NCI-H2227 treated with DMSO at 0.1 percent for 48 hours (cell line): ENCODE data around the gene PLEKHF1.
A peak's percentile ranks its signal among the peaks of the same experiment; 100 is the strongest.
"Not testable (repeated sequence)": the region's sequence is repeated elsewhere in the genome, so short reads cannot be mapped to it uniquely, and the experiment has no call there.

ENCODE experiments used
- DNase-seq: peaks from one replicate; lab custom pipeline; 2025; lab: John Stamatoyannopoulos, UW

PLEKHF1 gene, protein sequence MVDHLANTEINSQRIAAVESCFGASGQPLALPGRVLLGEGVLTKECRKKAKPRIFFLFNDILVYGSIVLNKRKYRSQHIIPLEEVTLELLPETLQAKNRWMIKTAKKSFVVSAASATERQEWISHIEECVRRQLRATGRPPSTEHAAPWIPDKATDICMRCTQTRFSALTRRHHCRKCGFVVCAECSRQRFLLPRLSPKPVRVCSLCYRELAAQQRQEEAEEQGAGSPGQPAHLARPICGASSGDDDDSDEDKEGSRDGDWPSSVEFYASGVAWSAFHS

DNA sequence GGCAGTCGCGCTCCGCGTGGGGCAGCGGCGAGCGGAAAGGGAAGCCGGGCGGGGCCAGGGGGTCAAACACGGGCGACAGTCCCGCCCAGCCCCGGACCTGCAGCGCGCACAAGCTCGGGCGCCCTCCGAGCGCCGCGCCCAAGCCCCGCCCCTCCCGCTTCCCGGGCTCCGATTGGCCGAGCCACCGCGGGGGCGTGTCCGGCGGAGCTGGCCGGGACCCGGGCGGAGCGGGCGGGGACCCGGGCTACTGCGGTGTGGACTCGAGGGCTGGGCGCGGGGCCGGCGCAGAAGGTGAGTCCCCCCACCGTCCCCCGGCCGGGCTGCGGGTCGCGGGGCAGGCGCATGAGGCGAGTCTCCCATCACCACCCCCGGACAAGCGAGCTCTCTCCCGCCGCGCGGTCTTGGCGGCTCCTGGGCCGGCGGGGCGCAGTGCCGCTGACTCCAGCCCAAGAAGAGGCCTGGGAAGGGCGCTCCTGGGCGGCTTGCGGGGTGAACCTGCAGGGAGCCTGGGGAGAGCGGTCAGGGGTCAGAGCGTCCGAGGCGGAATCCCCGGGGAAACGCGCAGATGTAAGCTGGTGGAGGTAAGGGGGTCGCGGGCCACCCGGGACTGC is at the start of gene PLEKHF1:
PLEKHF1 (plus strand) TSS at position 247 of the 611 bp plus-strand sequence. CDS start 8,379 bp downstream, outside the sequence.
- DNase-seq, result peak; percentile 94

DNA sequence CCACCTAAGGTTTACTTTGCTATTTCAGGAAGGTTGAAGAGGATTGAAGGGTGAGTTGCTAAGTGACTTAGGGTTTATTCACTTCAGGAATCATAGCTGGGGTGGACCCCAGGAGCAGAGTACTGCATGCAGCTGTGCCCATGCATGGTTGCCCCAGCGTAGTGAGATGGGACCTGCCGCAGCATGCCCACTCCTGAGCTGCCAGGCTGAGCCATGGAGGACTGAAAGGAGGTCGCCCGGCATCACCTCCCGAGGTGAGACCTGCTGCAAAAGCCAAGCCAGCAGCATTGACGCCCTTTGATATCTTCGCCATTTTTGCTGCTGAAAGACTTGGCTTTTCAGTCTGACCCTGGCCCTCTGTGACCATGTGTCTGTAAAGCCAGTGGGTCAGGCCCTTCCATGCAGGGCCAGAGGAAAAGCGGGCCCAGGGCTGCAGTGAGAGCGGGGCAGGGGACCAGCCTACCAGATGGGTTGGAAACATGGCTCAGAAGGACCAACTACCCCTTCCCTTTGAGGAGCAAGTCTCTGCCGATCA is 49.3 kb upstream of the PLEKHF1 start:
- DNase-seq, result no peak

DNA sequence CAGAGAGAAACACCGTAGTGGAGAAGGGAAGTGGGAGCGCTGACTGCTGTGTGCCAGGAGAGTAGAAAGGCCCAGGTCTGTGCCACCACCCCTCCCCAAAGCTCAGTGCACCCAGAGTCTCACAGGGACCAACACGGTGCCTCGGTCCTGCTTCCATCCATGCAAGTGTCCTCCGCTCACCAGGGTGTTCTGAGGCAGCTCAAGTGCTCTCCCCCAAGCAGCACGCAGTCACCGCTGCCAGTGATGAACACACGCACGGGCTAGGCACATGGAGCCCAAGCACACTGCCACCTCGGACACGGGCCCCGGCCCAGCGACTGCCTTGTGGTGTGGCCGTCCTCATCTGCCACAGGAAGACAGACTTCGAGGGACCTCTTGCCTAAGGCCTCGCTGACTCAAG is 48.7 kb upstream of the PLEKHF1 start:
- no peak for DNase-seq

DNA sequence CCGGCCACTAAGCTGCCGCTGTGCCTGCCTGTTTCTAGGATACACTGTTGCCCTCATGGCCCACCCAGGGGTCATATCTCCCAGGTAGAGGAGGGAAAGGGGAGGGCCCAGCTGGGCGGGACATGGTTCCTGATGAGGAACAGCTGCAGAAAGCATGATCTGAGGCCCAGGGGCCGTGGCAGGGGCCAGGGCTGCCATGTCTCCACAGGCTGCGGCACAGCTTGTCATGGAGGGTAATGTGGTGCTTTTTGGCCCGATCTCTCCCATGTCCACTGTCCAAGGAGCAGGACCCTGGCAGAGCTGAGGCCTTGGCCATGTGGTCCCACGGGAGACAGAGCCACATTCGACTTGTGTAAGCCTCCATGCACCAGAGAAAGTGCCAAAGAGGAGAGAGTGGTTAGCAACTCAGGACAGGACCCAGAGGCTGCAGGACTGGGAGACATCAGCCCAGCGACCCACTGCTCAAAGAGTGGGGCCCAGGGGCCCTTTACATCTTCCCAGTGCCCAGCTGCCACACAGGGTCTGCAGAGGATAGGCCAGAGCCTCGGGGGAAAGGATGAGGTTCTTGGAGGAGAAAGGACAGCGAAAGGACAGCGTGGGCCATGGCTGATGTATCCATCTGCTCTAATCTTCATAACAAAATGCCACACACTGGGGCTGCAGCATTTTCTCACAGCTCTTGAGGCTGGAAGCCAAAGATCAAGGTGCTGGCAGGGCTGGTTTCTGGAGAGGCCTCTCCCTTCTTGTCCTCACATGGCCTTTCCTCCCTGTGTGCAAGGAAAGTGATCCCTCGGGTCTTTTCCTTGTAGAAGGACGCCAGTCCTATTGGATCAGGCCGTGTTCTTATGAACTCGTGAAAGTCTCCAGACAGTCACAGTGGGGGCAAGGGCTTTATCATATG is 47.6 kb upstream of the PLEKHF1 start:
- no peak for DNase-seq

DNA sequence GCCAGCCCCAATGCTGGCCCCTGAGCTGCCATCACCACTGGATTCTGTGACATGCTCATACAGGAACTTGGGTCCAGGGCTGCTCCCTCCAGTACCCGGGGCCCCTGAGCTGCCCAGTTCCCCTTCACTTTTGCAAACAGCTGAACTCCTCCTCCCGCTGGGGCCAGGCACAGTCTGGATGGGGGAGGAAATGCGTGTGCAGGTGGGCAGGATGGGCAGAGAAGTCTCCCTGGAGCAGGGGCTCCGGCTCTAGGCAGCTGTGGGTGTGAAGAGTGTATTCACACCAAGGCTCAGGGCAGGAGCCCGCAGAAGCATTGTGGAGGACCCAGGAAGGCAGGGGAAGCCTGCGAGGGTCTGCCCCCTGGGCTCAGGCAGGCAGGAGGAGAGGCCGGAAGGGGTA is 46.8 kb upstream of the PLEKHF1 start:
- no peak for DNase-seq

DNA sequence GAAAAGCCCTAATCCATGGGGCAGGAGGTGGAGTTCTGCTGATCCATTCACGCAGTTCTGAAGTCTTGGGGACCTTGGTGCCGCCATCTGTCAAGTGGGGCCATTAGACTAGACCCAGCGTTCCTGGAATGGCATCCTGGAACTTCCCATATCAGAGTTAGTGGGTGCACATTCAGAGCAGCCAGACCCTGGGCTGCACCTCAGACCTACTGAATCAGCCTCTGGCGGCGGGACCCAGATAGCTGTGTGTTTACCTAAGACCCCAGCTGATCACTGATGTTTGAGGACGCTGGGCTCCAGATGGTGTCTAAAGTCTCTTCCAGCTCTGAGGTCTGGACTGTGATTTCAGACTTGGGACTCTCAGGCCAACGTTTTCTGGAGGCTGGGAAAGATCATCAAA is 46.4 kb upstream of the PLEKHF1 start:
- no peak for DNase-seq

DNA sequence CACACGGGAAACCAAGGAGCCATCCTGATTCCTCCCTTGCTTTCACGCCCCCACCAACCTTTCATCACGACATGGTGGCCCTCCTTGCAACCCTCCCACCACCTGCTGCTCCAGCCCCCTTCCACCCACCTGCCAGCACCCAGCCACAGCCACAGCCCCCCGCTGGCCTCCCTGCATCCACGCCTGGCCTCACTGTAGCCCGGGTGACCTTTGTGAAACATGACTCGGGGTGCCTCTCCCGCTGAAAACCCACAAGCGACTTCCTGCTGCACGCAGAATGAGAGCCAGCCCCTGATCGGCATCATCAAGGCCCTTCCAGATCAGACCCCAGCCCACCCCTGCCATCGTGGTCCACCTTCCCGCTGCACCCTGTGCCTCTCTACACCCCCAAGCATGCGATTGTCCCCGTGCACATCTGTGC is 44.3 kb upstream of the PLEKHF1 start:
- DNase-seq, result no peak

DNA sequence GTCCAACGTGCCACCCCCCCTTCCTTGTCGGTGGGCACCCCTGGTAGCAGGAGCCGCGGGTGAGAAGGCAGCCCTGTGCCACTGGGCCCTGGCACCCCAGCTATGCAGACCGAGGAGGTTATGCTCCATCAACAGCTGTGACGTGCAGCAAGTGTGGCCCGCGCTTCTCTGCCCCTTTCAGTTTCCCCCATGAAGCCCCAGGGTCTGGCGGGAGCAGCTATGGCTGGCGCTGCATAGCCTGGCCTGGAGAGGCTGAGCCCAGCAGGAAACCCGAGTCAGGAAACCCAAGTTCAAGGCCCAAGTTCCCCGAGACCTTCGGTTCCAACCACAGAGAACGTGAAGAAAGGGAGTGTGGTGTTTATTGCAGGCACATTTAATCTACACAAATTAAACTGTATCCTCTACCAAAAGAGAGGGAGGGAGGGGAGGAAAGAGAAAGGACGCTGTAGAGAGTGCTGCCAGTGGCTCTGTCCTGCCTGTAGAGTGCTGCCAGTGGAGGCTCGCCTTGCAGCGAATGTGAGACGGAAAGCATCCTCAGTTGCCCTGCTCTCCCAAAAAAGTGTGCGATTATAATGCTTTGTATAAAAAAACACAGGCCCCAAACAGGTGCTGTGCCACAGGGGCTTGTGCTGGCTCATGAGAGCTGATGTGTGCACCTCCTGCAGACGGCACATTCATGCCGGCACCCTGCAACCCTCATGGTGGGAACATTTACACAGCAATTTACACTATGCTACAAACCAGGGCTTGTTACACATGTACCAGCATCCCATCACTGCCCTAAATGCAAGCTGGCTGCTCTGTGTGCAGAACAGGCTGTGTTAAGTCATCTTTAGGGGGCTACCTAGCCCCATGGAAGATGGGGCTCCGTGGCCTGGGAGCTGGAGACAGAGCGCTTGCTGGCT is 42.8 kb upstream of the PLEKHF1 start:
- DNase-seq, result no peak

DNA sequence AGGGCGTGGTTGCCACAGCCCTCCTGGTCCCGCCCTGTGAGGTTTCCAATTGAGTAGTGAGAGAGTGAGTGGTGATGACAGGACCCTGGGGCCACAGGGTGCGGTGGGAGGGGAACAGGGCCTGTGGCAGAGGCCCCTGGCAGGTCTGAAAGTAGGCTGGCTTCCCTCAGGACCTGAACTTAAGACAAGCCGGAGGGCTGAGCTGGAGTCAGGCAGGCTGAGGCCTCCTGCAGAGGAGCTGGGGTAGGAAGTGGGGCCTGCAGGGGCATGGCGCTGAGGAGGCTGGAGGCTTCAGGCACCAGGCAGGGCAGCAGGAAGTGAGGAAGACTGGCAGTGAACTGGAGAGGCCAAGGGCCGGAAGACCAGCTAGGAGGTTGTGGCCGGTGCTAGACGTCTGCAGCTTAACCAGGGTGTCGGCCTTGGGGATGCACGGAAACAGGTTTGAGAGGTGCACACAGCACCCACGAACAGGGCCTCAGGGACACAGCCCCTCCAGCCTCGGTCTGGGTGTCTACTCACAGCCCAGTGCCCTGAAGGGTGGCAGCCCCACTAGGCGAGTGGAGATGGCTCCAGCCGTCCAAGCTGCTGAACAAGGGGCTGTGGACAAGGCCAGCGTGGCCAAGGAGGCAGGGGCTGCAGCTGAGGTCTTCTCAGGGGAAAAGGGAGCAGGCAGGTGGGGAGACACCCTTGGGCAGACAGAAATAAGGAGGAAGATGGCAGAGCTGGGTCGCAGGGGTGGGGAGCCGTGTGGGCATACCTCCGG is 41.4 kb upstream of the PLEKHF1 start:
- no peak for DNase-seq

DNA sequence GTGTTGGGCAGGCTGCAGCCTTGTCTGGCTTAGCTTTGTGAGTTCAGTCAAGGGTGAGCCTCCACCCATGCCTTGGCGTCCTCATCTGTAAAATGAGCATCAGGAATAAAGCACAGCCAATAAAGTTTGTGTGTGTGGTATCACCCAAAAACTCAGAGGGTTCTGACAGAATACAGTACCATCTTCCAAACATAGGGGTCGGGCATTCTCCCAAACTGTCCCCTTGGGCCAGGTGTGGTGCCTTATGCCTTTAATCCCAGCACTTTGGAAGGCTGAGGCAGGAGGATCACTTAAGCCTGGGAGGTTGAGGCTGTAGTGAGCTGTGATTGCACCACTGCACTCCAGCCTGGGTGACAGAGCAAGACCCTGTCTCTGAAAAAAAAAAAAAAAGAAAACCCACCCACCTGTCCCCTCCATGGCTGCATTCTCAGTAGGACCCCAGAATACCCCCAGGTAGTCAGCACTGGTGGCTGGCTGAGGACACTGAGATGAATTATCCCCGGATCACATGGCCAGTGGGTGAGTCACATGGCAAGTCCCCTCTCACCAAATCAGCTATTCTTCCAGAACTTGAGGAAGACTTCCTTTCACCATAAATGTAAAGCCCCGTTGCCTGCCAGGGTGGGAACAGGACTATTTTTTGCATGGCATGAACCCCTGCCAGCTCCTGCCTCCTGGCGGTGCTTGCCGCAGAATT is 40.6 kb upstream of the PLEKHF1 start:
- DNase-seq, result no peak

DNA sequence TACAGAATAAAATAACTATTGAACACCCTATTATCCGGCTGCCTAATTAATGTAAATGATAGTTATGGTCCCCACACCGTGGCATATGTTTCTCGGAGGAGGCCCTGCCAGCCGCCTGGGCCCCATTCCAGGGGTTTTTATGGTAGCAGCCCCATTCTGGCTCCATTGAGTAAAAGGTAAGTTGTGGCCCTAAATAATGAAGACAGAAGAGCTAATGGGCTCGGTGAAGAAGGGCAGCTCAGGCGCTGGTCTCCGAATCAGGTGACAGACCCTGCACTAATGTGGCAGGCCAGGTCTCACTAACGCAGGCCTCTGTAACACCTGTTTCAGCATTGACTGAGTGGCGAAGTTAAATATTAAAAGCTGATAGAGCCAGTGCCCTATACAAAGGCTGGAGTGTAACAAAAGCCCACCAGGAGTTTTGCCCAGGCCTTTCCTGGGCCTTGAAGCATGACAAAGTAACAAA is 40.0 kb upstream of the PLEKHF1 start:
- no peak for DNase-seq

DNA sequence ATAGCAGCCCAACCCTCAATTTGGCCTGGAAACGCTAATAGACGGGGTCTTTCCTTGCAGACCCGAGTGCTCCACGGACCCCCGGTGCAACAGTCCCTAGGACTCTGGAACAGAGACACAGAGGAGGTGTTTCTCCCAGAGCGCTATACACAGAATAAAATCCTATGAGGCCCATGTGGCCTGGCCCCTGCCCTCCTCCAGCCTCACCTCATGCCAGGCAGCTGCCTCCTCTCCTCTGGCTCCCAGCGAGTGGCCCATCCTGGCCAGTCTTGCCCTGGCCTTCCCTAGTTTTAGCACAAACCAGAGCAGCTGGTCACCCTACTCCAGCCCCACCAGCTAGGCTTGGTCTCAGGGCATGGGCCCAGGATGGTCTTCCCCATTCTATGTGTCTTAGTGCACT is 38.9 kb upstream of the PLEKHF1 start:
- no peak for DNase-seq

DNA sequence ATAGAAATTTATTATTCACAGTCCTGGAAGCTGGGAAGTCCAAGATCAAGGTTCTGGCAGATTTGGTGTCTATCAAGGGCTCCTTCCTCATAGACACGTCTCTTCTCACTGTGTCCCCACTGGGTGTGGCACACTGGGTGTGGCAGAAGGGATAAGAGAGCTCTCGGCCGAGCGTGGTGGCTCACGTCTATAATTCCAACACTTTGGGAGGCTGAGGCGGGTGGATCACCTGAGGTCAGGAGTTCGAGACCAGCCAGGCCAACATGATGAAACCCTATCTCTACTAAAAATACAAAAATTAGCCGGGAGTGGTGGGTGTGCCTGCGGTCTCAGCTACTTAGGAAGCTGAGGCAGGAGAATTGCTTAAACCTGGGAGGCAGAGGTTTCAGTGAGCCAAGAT is 38.4 kb upstream of the PLEKHF1 start:
- DNase-seq, result not testable (repeated sequence)

DNA sequence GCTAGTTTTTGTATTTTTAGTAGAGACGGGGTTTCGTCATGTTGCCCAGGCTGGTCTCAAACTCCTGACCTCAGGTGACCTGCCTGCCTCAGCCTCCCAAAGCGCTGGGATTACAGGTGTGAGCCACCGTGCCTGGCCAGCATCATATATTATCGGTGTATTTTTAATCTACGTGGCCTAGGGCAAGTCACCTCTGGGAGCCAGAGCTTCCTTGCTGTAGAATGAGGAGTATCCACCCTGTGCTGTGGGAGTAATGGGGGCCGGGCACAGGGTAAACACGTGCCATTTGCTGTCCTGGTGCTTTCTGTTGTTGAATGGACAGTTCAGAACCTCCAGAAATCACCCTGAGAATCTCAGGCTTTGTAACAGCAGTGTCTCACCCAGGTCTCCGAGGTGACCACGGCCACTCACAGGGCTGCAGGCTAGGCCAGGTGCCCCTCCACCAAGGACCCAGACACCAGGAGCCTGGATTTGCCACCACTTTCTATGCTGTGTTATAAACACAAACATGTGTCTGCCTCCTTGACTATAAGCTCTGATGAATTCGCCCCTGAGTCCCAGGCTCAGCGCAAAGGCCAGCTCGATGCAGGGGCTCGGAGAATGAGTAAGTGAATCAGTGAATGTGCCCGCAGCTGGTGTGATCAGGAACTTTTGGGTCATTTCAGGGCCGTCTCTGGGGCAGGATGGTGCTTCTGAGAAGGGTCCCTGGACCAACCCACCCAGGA is 36.4 kb upstream of the PLEKHF1 start:
- no peak for DNase-seq

DNA sequence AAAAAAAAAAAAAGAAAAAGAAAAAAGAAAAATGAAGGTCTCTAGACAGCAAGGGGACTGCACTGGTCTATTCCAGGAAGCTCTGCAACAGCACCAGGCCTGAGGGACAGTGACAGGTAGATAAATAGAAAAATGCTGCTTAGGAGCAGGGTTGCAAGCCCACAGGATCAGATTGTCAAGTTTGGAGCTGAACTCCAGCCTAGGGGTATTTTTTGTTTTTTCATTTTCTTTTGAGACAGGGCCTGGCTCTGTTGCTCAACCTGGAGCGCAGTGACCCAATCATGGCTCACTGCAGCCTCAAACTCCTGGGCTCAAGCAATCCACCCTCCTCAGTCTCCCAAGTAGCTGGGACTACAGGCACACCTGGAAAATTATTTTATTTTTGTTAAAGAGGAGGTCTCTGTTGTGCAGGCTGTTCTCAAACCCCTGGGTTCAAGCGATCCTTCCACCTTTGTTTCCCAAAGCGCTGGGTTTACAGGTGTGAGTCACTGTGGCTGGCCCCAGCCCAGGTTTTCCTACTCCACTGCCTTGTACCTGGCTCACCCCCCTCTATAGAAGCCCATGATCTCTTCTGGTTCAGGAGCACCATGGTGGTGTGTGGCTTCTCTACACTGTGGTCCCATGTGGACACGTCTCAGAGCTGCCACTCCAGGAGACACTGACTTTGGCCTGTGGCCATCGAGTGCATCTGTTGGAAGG is 35.3 kb upstream of the PLEKHF1 start:
- DNase-seq, result no peak

DNA sequence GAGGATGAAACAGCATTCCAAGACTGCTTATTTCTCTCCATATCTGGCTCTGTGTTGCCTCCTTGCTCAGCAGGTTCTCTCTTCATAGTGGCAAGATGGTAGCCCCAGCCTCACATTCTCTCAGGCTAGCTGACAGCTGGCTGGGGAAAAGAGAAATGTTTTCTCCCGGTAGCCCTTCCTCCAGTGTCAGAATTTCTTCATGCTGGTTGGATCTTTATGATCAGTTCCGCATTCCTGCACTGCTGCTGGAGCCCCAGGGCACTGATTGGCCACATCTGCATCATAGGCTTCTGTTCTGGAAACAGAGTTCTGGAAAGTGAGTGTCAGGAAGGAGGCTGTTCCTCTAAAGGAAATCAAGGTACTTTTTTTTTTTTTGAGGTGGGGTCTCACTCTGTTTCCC is 34.6 kb upstream of the PLEKHF1 start:
- no peak for DNase-seq

DNA sequence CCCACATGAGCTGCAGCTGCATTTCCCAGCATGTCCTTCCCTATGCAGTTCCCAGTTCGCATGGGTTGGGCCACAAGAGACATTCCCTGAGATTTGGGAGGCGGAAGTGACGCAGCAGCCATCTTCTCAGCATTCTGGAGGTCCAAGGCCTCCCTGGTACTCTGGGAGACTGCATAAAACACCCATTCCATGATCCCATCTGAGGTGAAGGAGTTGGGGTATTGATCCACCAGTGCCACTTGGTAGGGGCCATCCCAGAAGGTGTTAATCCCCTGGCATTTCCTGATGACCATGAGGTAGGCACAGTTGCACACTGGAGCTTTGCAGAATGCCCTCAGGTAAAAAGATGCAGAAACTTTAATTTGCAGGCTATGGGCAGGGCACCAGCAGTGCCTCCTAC is 33.8 kb upstream of the PLEKHF1 start:
- no peak for DNase-seq

DNA sequence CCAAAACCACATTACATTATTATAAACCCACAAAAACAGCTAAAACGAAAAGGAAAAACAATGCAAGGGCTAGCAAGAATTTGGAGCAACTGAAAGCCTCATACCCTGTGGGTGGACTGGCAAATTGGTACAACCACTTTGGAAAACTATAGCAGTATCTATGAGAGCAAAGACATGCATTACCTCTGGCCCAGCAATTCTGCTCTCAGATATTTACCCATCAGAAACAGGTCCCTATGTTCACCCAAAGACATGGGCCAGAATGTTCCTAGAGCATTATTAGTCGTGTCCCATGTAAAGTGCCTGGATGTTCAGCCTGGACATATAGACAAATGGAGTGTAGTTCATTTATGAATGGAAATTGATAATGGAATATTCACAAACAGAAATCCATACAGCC is 31.3 kb upstream of the PLEKHF1 start:
- no peak for DNase-seq
